Measurements from ENCODE around the gene ZDHHC24.

The ZDHHC24 gene

DNA sequence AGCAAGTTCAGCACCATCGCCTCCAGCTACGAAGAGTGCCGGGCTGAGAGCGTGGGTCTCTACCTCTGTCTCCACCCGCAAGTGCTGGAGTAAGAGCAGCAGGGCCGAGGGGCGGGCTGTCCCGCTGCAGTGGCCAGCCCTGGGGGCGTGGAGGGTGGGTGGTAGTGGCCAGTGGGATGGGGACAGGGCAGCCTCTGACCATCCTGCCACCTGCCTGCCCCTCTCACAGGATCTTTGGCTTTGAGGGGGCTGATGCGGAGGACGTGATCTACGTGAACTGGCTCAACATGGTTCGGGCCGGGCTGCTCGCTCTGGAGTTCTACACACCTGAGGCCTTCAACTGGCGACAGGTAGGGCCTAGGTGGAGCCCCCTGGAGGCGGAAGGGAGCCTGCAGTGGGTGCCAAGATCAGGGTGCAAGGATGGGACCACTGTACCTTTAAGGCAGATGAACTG, 50.4 kb downstream of the ZDHHC24 start:
- no peak for DNase-seq (ENCODE audit: low spot score)

DNA sequence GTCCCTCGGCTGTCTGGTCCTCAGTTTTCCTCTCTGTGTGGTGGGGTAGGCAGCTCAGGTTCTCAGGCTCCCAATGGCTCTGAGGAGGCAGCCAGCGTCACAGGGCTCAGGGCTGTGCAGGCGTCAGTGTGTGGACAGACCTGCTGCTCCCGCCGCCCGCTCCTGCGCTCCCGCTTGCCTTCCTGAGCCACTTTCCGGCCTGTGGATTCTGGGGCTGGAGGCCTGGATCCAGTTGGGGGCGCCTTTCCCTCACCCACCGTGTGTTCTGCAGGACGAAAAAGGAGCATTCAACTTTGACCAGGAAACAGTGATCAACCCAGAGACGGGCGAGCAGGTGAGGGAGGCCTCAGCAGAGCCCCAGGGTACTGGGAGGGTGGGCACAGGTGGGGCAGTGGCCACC, 50.9 kb downstream of the ZDHHC24 start:
- DNase-seq (ENCODE audit: low spot score), result no peak

- DNase-seq (ENCODE audit: low spot score), result no peak
Observed at GRCh38 chr11:66494458-66494857, 51.4 kb downstream of the ZDHHC24 start.

- DNase-seq (ENCODE audit: low spot score), result no peak
Observed at GRCh38 chr11:66493130-66493529, 52.7 kb downstream of the ZDHHC24 start.

- no peak for DNase-seq (ENCODE audit: low spot score)
Observed at GRCh38 chr11:66492161-66492865, 53.5 kb downstream of the ZDHHC24 start.

- no peak for DNase-seq (ENCODE audit: low spot score)
Observed at GRCh38 chr11:66491315-66491935, 54.4 kb downstream of the ZDHHC24 start.

DNA sequence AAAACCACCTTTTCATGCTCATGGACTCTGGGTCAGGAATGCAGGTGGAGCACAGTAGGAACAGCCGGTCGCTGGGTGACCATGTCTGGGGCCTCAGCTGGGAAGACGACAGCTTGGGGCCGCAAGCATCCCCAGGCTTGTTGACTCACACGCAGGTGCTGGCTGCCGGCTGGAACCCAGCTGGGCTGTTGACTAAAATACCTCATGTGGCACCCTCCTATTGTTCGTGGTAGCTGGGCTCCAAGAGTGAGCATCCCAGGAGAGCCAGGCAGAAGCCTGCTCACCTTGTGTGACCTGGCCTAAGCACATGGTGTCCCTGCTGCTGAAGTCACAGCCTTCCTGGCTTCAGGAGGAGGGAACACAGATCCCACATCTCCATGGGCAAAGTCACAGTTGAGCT, 56.2 kb downstream of the ZDHHC24 start:
- no peak for DNase-seq (ENCODE audit: low spot score)

GRCh38 chr11:66488957-66489356, 56.9 kb downstream of the ZDHHC24 start:
- no peak for DNase-seq (ENCODE audit: low spot score)

DNA sequence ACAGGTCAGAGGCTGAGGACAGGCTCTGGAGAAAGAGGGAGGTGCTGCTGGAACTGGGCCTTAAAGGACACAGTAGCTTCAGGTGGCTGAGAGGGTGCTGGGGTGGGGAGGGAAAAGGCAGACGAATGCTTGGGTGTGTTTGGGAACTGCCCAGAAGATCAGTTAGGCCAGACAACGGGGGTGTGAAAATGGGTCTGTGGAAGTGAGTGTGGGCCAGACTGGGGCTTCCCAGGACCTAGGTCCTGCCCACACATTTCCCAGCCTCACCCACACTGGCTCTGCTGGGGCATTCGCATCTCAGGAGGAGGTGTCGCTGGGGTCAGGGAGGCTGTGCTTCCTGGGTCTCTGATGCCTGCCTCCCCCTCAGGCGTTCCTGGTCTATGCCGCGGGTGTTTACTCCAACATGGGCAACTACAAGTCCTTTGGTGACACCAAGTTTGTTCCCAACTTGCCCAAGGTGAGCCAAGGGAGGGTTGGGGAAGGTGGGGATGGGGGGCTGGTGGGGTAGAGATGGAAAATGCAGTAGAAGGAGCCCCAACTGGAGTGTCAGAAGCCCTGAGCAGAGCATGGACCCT, 61.0 kb downstream of the ZDHHC24 start:
- DNase-seq (ENCODE audit: low spot score), result no peak

- peak; percentile 98 for DNase-seq (ENCODE audit: low spot score)
Observed at GRCh38 chr11:66480117-66480938, 65.5 kb downstream of the ZDHHC24 start, which contains the start of gene DPP3. Gene DPP3 (plus strand): TSS chr11:66480434. CDS start chr11:66482201, 1,767 bp downstream.

DNA sequence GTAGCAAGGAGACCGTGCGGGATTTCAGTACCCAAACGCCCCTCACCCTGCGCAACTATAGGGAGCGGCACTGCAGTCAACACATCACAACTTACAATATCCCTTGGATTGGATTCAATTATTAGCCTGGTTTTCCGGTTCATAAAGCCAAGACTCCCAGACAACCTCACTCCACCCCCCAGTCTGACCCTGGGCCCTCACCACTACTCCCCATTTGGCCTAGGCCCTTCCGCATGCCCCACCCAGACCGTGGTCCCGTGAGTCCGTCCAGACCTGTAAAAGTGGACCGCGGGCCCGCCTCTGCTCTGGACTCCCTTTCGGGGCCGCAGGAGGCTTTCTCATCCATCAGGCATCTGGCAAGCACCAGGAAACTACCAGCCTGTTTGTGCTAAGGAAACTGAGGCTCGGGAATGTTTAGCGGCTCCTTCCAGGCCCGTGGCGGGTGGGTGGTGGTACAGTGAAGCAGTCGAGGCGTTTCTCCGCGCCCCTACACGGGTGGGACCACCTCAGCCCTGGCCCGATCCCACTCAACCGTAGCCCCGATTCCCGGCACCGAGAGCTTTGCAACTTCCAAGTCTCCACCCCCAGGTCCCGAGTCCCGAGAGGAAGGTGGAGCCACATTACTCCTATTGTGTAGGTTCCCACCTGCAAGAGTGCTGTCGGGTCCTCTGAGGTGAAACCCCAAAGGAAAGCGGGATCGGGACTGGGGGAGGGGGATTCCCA, 66.3 kb downstream of the ZDHHC24 start:
- no peak for DNase-seq (ENCODE audit: low spot score)

DNA sequence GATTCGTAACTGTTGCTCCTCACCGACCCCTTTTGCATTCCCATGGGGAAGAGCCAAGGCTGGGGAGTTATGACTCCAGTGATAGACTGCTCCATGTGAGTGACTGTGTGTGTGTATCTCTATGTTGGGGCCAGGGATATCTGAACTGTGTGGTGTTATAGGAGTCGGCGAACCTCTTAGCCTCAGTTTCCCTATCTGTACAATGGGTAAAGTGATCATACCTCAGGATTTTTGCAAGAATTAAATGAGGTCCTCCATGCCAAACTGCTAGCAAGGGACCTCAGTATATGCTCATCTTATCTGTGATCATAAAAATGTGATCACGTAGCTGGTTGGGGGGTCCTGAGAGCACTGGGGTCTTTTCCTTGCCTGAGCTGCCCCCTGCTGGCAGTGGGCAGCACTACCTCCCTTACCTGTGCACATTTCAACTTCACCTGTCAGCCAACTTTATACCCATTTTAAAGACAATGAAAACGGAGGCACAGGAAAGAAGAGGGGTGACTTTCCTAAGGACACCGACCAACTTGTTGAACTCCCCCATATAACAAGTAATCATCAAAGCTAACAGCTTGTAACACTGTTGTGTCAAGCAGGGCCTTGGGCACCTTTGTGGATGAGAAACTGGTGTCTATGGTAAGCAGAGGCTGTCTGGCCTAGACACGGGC, 67.0 kb downstream of the ZDHHC24 start:
- DNase-seq (ENCODE audit: low spot score), result no peak

DNA sequence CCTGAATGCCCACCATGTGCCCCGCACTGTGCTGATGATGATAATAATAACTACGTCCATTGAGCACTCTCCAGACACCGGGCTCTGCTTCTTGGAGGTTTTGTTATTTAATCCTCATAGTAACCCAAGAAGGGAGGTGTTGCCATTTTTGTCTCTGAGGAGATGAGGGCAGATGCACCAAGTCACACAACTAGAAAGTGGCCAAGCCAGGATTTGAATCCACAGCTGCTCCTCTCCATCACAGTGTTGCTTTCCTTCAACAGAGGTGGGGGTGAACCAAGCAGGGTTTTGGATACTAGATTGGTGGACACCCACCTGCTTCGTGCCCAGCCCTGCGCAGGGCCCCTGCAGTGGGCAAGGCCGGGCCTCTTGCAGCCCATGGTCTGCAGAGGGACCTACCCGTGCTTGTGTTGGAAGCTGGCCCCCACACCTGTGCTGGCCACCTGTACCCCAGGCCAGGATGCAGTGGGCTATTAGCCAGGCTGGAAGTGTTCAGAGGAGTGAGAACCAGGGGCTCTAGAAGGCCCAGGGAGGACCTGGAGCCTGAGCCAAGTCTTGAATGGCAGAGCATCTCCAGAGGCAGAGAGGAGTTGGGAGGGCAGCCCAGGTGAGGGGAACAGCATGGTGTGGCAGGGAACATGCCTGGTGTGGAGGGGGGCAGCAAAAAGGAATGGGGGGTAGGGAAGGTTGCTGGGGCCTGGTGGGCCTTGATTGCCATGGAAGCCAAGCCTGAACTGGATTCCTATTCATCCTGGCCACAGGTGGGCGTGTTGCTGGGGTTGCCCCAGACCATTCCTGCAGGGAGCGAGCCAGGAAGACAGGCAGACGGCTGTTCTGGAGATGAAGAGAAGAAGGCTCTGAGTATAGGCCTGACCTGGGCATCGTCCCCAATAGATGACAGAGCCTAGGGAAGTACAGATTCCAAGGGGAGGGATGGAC, 68.3 kb downstream of the ZDHHC24 start:
- no peak for DNase-seq (ENCODE audit: low spot score)

- DNase-seq (ENCODE audit: low spot score), result no peak
Observed at GRCh38 chr11:66476841-66477251, 69.0 kb downstream of the ZDHHC24 start.

GRCh38 chr11:66476173-66476840, 69.5 kb downstream of the ZDHHC24 start:
- no peak for DNase-seq (ENCODE audit: low spot score)

DNA sequence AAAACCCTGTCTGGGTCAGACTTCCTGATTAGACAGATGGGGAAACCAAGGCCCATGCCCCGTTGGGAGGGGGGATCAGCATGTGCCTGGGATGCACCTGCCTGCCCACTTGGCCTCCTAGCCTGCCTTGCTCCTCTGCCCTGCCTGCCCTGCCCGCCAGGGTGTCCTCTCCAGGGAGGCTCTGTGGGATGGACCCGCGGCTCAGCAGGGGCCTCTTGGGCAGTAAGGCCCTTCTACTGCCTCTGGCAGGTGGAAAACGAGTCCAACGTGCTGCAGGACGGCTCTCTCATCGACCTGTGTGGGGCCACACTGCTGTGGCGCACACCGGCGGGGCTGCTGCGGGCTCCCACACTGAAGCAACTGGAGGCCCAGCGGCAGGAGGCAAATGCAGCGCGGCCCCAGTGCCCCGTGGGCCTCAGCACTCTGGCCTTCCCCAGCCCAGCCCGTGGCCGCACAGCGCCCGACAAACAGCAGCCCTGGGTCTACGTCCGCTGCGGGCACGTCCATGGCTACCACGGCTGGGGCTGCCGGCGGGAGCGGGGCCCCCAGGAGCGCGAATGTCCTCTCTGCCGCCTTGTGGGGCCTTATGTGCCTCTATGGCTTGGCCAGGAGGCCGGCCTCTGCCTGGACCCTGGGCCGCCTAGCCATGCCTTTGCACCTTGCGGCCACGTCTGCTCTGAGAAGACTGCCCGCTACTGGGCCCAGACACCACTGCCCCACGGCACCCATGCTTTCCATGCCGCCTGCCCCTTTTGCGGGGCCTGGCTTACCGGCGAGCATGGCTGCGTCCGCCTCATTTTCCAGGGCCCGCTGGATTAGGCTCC, 70.3 kb downstream of the ZDHHC24 start:
- no peak for DNase-seq (ENCODE audit: low spot score)

DNA sequence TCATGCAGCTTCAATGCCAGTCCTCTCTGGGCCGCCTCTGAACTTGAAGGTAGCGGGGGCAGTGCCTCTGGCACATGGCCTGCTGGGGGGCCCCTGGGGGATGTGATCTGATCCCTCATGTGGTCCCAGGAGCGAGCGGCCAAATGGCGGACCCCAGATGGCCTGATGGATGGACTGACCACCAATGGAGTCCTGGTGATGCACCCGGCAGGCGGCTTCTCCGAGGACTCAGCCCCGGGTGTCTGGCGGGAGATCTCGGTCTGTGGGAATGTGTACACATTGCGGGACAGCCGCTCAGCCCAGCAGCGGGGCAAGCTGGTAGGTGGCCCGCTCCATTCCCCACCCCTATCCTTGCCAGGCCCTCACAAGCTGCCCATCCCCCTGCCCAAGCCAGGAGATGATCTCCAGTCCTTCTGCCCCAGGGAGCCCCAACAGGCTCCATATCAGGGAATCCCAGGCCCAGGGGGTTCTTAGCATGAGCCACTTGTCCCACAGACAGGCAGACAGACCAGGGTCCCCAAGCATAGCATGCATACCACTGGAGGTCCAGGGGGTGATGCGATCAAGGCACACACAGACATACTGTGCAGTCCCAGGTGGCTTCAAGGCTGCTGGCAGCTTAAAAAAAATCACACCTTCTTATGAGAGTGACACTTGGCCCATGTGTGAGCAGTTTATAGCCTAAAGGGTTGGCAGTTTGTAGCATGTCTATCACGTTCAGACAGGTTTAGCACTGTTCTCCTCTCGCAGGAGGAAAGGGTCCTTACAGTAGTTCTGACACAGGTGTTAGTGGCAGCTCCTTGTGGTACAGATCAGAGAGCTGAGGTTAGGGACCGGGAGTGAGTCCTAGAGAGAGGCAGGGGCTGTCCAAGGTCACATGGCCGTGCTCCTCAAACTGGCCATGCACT, 72.0 kb downstream of the ZDHHC24 start:
- no peak for DNase-seq (ENCODE audit: low spot score)

- no peak for DNase-seq (ENCODE audit: low spot score)
Observed at GRCh38 chr11:66473167-66473566, 72.7 kb downstream of the ZDHHC24 start.
